Skin of body (tissue), 2 donors: Measurements from ENCODE around the gene VWC2L. TPM values are rescaled to one million over a fixed set of nuclear protein-coding genes. Genes with fewer than 3 reads are reported as not detected.

Source experiments
- DNase-seq: peaks from one replicate; lab custom pipeline; 2025; lab: John Stamatoyannopoulos, UW
- total RNA-seq: library from RNA; depleted of rRNA; stranded (reverse); fragments of >200 nt; gene quantifications from one replicate; pipeline ENCODE4 v1.2.3, GENCODE V29; 2014

The VWC2L gene
- total RNA-seq, 1 donor from 2014 or later = not detected

GRCh38 chr2:214587442-214587841, 176.6 kb downstream of the VWC2L start:
- DNase-seq = no peak

GRCh38 chr2:214591366-214591765, 180.5 kb downstream of the VWC2L start:
- DNase-seq = peak; percentile 4

- DNase-seq = no peak
These were observed 181.2 kb downstream of the VWC2L start for GRCh38 chr2:214592011-214592410.

- no peak for DNase-seq
These were observed 182.9 kb downstream of the VWC2L start for GRCh38 chr2:214593727-214594126.

GRCh38 chr2:214601852-214602633, 191.2 kb downstream of the VWC2L start:
- no peak for DNase-seq

- DNase-seq = no peak
These were observed 194.0 kb downstream of the VWC2L start for GRCh38 chr2:214604861-214605260.

GRCh38 chr2:214607051-214607450, 196.2 kb downstream of the VWC2L start:
- DNase-seq = no peak

- DNase-seq = no peak
These were observed 200.2 kb downstream of the VWC2L start for GRCh38 chr2:214611015-214611414.

GRCh38 chr2:214624166-214624760, 213.4 kb downstream of the VWC2L start:
- no peak for DNase-seq

- no peak for DNase-seq
These were observed 217.2 kb downstream of the VWC2L start for GRCh38 chr2:214628091-214628490.
